NCI-H1092 (cell line): ENCODE measurements around the gene RAB8B.
A peak's percentile ranks its signal among the peaks of the same experiment; 100 is the strongest.

Experiments
- DNase-seq: peaks from one replicate; lab custom pipeline; 2025; lab: John Stamatoyannopoulos, UW

RAB8B gene

GRCh38 chr15:63188926-63189871, at the start of gene RAB8B:
Gene RAB8B (plus strand): TSS chr15:63189606. CDS start chr15:63189625, 19 bp downstream.
- DNase-seq: peak; percentile 92

GRCh38 chr15:63140936-63141335, 48.5 kb upstream of the RAB8B start:
- no peak for DNase-seq

- DNase-seq: no peak
These were observed 44.0 kb upstream of the RAB8B start for GRCh38 chr15:63145426-63145825.

GRCh38 chr15:63146684-63147083, 42.7 kb upstream of the RAB8B start:
- no peak for DNase-seq

GRCh38 chr15:63151665-63152064, 37.7 kb upstream of the RAB8B start:
- DNase-seq: no peak

GRCh38 chr15:63155486-63155885, 33.9 kb upstream of the RAB8B start:
- no peak for DNase-seq

GRCh38 chr15:63156086-63156710, 33.2 kb upstream of the RAB8B start:
- DNase-seq: no peak

- no peak for DNase-seq
These were observed 32.7 kb upstream of the RAB8B start for GRCh38 chr15:63156755-63157117.

GRCh38 chr15:63157118-63157843, 32.1 kb upstream of the RAB8B start, which contains the start of gene RPS27L:
Gene RPS27L (minus strand): TSS chr15:63157477. CDS start chr15:63157405, 72 bp downstream.
- peak; percentile 67 for DNase-seq

GRCh38 chr15:63157891-63158431, 31.4 kb upstream of the RAB8B start:
- DNase-seq: no peak

- no peak for DNase-seq
These were observed 28.8 kb upstream of the RAB8B start for GRCh38 chr15:63160638-63161037.

- DNase-seq: no peak
These were observed 26.2 kb upstream of the RAB8B start for GRCh38 chr15:63163217-63163616.

- no peak for DNase-seq
These were observed 24.1 kb upstream of the RAB8B start for GRCh38 chr15:63165166-63165859.

- no peak for DNase-seq
These were observed 23.2 kb upstream of the RAB8B start for GRCh38 chr15:63166219-63166618.

- no peak for DNase-seq
These were observed 19.6 kb upstream of the RAB8B start for GRCh38 chr15:63169788-63170187.

GRCh38 chr15:63172376-63172775, 17.0 kb upstream of the RAB8B start:
- DNase-seq: no peak

GRCh38 chr15:63172851-63173451, 16.5 kb upstream of the RAB8B start:
- DNase-seq: no peak

GRCh38 chr15:63176302-63176701, 13.1 kb upstream of the RAB8B start:
- no peak for DNase-seq

GRCh38 chr15:63178034-63178433, 11.4 kb upstream of the RAB8B start:
- no peak for DNase-seq

- no peak for DNase-seq
These were observed 8.7 kb upstream of the RAB8B start for GRCh38 chr15:63180746-63181145.

GRCh38 chr15:63181648-63182047, 7.8 kb upstream of the RAB8B start:
- DNase-seq: no peak
